ENCODE measurements around the gene NTPCR.
A peak's percentile ranks its signal among the peaks of the same experiment; 100 is the strongest.
"Not testable (repeated sequence)": the region's sequence is repeated elsewhere in the genome, so short reads cannot be mapped to it uniquely, and the experiment has no call there.

NTPCR gene

DNA sequence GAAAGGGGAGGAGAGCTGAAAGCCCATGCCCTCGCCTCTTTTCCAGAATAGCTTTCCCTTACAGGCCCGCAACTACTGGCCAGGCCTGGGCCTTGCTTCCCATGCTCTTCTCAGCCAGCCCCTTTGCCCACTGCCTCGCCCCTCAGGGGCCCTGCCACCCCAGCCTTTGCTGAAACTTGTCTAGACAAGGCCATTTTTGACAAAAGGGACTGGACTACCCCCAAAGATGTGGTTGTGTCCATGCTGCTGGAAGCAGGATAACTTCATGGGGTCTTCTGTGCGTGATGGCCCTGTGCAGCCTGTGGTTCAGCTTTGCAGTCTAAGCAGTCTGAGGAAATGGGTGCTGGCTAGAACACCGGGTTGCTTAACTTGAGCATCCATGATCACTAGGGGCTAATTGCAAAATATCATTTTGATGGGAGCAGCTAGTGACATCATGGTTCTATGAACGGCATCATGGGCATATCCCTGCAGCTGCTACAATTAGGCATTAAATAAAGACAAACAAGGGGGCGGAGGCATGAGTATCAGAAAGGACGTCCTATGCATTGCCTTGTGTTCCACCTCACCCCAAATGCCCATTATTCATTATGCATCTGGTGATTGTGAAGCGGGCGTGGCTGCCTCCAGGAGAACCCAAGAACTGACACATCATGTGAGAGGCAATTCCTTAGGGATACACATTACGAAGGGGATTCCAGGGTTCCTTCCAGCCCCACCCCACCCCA lies 36.8 kb downstream of the NTPCR start:
- no peak for DNase-seq

DNA sequence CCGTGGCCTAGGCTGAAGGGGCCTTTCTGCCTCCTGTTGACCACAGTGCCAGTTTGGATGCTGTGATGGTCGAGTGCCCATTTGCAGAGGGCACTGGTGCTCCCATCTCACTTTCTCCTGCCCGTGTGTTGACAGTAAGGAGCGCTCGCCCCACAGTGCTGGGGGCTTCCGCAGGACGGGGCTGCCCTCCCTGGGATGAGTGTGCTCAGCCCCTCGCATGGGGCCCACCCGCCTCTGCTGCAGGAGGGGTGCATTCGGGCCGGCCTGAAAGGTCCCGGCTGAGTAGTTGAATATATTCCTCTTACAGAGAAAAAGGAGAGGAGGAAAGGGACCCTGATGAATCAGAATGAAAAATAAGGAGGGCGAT lies 37.3 kb downstream of the NTPCR start:
- no peak for DNase-seq

DNA sequence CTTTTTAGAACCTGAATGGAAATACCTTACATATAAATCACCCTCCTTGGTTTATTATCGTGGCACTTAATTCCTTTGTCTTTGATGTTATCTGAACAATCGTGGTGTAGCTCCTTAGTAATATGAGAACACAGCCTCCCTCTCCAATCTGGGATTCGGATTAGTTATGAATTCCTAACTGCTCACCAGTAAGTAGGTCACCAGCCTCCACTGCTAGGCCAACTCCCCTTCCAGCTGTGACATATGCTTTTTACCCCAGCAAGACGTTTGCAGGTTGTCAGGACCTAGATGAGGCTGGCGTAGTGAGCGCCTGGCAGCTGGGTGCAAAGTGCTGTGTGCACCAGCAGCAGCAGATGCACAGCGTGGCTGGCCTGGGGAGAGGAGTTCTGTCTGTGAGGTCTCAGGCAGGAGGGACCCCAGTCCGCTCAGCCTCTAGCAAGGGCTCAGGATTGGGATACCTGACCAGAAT lies 38.2 kb downstream of the NTPCR start:
- DNase-seq = no peak

- DNase-seq = no peak
Measured at GRCh38 chr1:232990176-232991128, 40.0 kb downstream of the NTPCR start.

GRCh38 chr1:232991238-232991637 lies 40.8 kb downstream of the NTPCR start:
- no peak for DNase-seq

DNA sequence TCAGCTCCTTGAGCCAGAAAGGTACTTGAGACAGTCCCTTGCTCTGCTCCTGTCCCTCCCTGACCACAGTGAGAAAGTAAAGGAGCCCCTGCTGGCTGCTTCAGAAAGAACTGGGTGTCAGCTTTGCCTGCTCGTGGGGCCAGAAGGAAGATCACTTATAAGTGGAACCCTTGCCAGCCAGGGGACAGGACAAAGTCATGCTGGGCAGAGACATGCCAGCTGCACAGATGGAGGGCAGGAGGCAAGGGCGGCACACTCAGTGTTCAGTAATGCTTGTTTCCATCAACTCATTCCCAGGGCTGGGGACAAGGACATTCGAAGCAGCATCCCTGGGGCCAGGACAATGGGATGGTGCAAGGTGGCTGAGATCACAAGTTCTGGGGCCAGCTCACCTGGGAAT lies 41.8 kb downstream of the NTPCR start:
- no peak for DNase-seq

GRCh38 chr1:232993555-232993954 lies 43.1 kb downstream of the NTPCR start:
- no peak for DNase-seq

DNA sequence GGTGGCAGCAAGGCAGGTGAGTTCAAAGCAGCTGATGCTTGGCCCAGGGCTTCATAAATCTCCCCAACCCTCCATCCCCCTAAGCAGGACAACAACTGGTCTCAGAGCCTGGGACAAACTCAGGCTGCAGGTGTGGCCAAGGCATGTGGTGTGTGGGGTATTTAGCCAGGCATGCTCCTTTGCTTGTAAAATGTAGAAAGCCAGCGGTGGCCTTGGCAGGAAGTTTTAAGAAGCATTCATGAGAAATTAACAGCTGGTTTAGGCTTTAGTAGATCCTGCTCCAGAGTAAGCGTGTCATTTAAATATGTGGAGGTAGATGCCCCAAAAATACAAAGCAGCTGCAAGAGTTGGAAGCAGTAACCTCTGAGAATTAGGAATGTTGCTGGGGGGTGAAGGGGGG lies 44.8 kb downstream of the NTPCR start:
- no peak for DNase-seq

GRCh38 chr1:232996143-232996542 lies 45.7 kb downstream of the NTPCR start:
- DNase-seq = no peak

GRCh38 chr1:232998138-232998537 lies 47.7 kb downstream of the NTPCR start:
- no peak for DNase-seq

GRCh38 chr1:232998646-232999045 lies 48.2 kb downstream of the NTPCR start:
- DNase-seq = no peak

GRCh38 chr1:232999956-233000625 lies 49.7 kb downstream of the NTPCR start:
- no peak for DNase-seq

GRCh38 chr1:233003638-233004037 lies 53.2 kb downstream of the NTPCR start:
- not testable (repeated sequence) for DNase-seq

GRCh38 chr1:233004451-233004850 lies 54.0 kb downstream of the NTPCR start:
- no peak for DNase-seq

GRCh38 chr1:233005156-233005555 lies 54.7 kb downstream of the NTPCR start:
- DNase-seq = no peak

DNA sequence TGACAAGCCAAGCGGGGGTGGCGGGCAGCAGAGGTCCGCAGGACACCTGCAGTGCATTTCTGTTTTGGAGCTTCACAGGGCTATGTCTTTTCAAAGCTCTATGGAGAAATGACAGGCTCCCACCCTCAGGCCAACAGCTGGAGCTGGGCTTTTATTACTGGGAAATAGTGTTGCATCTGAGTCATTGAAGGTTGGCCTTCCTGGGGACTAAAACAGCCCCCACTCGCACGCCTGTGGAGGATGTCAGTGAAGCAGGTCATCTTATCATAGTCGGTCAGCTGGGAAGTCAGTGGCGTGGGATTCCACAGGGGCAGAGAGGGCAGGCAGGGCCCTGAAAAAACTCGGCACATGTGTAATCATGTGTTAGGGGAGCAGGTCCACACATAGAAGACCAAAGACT lies 55.3 kb downstream of the NTPCR start:
- DNase-seq = no peak

GRCh38 chr1:233006108-233006507 lies 55.7 kb downstream of the NTPCR start:
- DNase-seq = no peak

GRCh38 chr1:233006541-233006973 lies 56.1 kb downstream of the NTPCR start:
- DNase-seq = no peak

DNA sequence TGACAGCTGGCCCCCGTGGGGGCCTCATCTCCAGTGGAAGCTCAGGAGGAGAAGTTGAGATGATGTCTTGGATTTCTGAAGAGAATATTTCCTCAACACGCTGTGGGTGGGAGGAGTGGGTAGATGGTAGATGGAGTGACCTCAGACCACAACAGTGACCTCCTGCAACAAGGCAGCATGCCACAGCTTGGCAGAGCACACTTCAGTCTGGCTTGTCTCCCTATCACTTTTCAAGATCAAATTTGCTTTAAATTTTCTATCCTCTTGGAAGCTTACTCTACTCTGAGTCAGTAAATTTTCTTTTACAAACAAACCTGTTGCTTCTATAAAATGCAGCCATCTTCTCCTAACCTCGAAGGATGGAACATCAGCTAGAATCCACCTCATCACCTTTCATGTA lies 59.7 kb downstream of the NTPCR start:
- peak; percentile 36 for DNase-seq

DNA sequence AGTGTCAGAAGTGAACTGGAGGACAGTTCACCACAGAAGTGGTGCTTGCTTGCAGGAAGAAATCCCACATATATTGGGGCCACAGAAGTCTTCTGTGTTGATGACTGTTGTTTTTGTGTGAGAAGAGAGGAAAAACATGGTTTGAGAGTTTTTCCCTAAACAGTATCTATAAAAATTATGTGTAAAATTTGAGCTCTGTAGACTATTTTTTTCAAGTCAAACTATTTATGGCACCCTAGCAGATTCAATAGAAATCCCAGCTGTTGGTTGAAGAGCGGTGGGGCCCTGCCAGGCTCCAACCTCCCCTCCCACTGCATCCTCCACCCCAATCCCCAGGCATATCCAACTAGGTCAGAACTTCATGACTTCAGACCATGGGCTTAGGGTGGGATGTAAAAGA lies 61.6 kb downstream of the NTPCR start:
- DNase-seq = no peak

- DNase-seq = no peak
Measured at GRCh38 chr1:233015965-233016364, 65.6 kb downstream of the NTPCR start.

DNA sequence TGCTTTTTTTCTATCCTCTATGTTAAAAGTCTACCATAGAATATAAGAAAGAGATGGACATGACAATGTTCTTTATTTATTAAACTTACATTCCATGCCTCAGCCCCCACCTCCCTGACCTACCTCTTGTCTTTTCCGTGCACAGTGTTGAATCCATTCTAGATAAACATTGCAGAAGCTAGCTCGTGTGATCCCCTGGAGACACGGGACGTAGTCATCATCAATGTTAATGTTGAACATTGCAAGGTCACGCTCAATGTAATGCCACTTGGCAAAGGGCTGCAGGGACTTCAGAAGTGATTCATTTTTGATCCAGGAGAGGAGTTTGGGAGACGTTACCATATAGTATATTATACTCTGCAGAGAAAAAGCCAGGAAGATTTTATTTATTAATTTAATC lies 66.4 kb downstream of the NTPCR start:
- no peak for DNase-seq

DNA sequence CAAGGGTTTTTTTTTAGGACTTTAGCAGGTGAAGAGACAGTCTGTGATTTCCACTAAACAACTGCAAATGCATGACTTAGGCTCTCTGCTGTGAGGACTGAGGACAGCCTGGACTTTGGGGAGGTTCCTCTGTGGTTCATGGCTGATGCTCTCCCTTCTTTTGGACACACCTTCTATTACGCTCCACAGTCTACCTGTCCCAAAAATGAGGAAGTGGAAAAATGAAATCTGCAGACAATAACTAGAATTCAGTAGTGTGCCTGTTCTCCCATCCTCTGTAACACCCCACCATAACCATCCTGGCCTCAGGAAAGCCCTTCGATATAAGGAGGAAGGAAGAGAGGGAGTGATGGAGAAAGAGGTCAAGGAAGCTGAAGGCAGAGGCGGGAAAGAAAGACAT lies 68.7 kb downstream of the NTPCR start:
- no peak for DNase-seq

All from inflammatory macrophage treated with lipopolysaccharide for 4 hours (primary cell).